ENCODE results near the gene FAM184A. TPM values are rescaled to one million over a fixed set of nuclear protein-coding genes. Genes with fewer than 3 reads are reported as not detected.

The FAM184A gene
- total RNA-seq, 4 donors from 2014 or later: 0.40 to 1.0 (median 0.79) TPM

GRCh38 chr6:119052987-119053386, 25.5 kb downstream of the FAM184A start:
- in situ Hi-C loops (cut with MboI; ENCODE audit: low sequenced_read_pairs in 4 of 4) (no loop called here), intact Hi-C loops (cut with DNase I; ENCODE audit: low total_unique reads) (no loop called here)
- Histone ChIP-seq H3K27ac (no peak overlapping the region), H3K27me3 (no peaks in the 10 kb centered on the region), H3K36me3 (no peaks in the 10 kb centered on the region), H3K4me3 (no peak overlapping the region), H3K9me3 (no peaks in the 10 kb centered on the region), H3K4me1 (no peaks in the 10 kb centered on the region)
- no peak for TF ChIP-seq POLR2A (IDR thresholded peaks at IDR 0.05)
- TF ChIP-seq CTCF (IDR thresholded peaks at IDR 0.05 in 4 of 5, conservative IDR thresholded peaks at IDR 0.05 in 1 of 5): no peak
- DNase-seq (no peak), ATAC-seq (no peak)

- no peak for ATAC-seq
- no peak overlapping the region for H3K27ac ChIP-seq
- H3K4me3 ChIP-seq: no peak overlapping the region
- H3K4me1 ChIP-seq: no peaks in the 10 kb centered on the region
- no peaks in the 10 kb centered on the region for H3K9me3 ChIP-seq
- H3K27me3 ChIP-seq: no peaks in the 10 kb centered on the region
- H3K36me3 ChIP-seq: no peaks in the 10 kb centered on the region
- TF ChIP-seq CTCF (IDR thresholded peaks at IDR 0.05 in 4 of 5, conservative IDR thresholded peaks at IDR 0.05 in 1 of 5): no peak
- TF ChIP-seq POLR2A (IDR thresholded peaks at IDR 0.05): no peak
- in situ Hi-C loops (cut with MboI; ENCODE audit: low sequenced_read_pairs in 4 of 4) (no loop called here), intact Hi-C loops (cut with DNase I; ENCODE audit: low total_unique reads) (no loop called here)
- DNase-seq: no peak
Measured at GRCh38 chr6:119052292-119052889, 26.1 kb downstream of the FAM184A start.

GRCh38 chr6:119044255-119044654, 34.2 kb downstream of the FAM184A start:
- no peaks in the 10 kb centered on the region for H3K4me1 ChIP-seq
- intact Hi-C loops (cut with DNase I; ENCODE audit: low total_unique reads): no loop called here
- no peak for TF ChIP-seq POLR2A (IDR thresholded peaks at IDR 0.05)
- TF ChIP-seq CTCF (IDR thresholded peaks at IDR 0.05 in 4 of 5, conservative IDR thresholded peaks at IDR 0.05 in 1 of 5): no peak
- no peak for DNase-seq
- in situ Hi-C loops (cut with MboI; ENCODE audit: low sequenced_read_pairs in 4 of 4): no loop called here
- H3K9me3 ChIP-seq: no peaks in the 10 kb centered on the region
- no peaks in the 10 kb centered on the region for H3K27me3 ChIP-seq
- H3K4me3 ChIP-seq: no peak overlapping the region
- H3K36me3 ChIP-seq: no peaks in the 10 kb centered on the region
- H3K27ac ChIP-seq: no peak overlapping the region
- ATAC-seq: no peak

GRCh38 chr6:119043783-119044182, 34.7 kb downstream of the FAM184A start:
- DNase-seq (no peak), ATAC-seq (no peak)
- H3K27ac ChIP-seq: no peak overlapping the region
- in situ Hi-C loops (cut with MboI; ENCODE audit: low sequenced_read_pairs in 4 of 4) (no loop called here), intact Hi-C loops (cut with DNase I; ENCODE audit: low total_unique reads) (no loop called here)
- TF ChIP-seq CTCF (IDR thresholded peaks at IDR 0.05 in 4 of 5, conservative IDR thresholded peaks at IDR 0.05 in 1 of 5) (no peak), POLR2A (IDR thresholded peaks at IDR 0.05) (no peak)
- H3K27me3 ChIP-seq: no peaks in the 10 kb centered on the region
- H3K4me1 ChIP-seq: no peaks in the 10 kb centered on the region
- no peaks in the 10 kb centered on the region for H3K36me3 ChIP-seq
- no peaks in the 10 kb centered on the region for H3K9me3 ChIP-seq
- H3K4me3 ChIP-seq: no peak overlapping the region

GRCh38 chr6:119043265-119043664, 35.2 kb downstream of the FAM184A start:
- no peak for DNase-seq
- Histone ChIP-seq H3K27me3 (no peaks in the 10 kb centered on the region), H3K36me3 (no peaks in the 10 kb centered on the region), H3K4me1 (no peaks in the 10 kb centered on the region), H3K9me3 (no peaks in the 10 kb centered on the region), H3K27ac (no peak overlapping the region), H3K4me3 (no peak overlapping the region)
- in situ Hi-C loops (cut with MboI; ENCODE audit: low sequenced_read_pairs in 4 of 4): no loop called here
- TF ChIP-seq POLR2A (IDR thresholded peaks at IDR 0.05): no peak
- no peak for TF ChIP-seq CTCF (IDR thresholded peaks at IDR 0.05 in 4 of 5, conservative IDR thresholded peaks at IDR 0.05 in 1 of 5)
- no peak for ATAC-seq
- intact Hi-C loops (cut with DNase I; ENCODE audit: low total_unique reads): no loop called here

Measured in gastrocnemius medialis (tissue), 4 donors.